ENCODE results near the gene TRPM2.

DNA sequence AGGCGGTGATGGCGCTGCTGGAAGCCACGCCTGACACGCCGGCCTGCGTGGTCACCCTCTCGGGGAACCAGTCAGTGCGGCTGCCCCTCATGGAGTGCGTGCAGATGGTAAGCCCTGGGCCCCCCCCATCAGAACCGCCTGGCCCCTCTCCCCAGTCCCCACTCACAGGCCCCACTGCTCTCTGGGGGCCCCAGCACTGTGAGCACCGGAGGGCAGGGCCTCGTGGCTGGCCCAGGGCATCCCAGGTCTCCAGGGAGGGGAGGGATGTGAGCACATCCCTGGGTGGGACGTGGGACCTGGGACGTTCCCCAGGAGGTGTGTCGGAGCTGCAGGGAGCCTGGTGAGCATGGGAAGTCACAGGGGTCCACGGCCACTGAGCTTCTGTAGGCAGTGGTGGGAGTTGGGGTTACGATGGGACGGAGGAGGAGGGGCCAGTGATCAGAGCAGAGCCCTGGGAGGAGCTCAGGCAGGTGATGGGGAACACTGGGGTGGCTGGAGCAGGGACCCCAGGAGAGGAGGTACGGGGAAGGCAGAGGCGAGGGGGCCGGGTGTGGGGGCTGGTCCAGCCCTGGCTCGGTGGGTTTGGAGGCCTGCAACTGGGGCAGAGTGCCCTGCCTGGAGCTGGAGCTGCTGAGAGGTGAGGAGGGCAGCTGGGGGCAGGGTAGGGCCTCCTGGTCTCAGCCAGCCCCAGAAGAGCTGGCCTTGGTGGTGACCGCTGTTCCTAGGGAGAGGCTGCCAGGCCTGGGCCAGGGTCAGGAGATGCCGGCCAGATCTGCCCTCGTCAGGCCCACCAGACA is 34.7 kb upstream of the TRPM2 start:
- TF ChIP-seq CTCF (IDR thresholded peaks at IDR 0.05 in 4 of 5, conservative IDR thresholded peaks at IDR 0.05 in 1 of 5) (no peak), POLR2A (IDR thresholded peaks at IDR 0.05) (no peak)
